Measurements from ENCODE around the gene SPTSSA.
"Not testable (repeated sequence)": the region's sequence is repeated elsewhere in the genome, so short reads cannot be mapped to it uniquely, and the experiment has no call there.

Gene SPTSSA

GRCh38 chr14:34462132-34462893, at the start of gene SPTSSA:
Gene SPTSSA (minus strand): TSS chr14:34462240. CDS start chr14:34462207, 33 bp downstream.
- peak; percentile 61 for DNase-seq (ENCODE audit: extremely low read depth, low read depth)
- TF ChIP-seq, protein P1, sequence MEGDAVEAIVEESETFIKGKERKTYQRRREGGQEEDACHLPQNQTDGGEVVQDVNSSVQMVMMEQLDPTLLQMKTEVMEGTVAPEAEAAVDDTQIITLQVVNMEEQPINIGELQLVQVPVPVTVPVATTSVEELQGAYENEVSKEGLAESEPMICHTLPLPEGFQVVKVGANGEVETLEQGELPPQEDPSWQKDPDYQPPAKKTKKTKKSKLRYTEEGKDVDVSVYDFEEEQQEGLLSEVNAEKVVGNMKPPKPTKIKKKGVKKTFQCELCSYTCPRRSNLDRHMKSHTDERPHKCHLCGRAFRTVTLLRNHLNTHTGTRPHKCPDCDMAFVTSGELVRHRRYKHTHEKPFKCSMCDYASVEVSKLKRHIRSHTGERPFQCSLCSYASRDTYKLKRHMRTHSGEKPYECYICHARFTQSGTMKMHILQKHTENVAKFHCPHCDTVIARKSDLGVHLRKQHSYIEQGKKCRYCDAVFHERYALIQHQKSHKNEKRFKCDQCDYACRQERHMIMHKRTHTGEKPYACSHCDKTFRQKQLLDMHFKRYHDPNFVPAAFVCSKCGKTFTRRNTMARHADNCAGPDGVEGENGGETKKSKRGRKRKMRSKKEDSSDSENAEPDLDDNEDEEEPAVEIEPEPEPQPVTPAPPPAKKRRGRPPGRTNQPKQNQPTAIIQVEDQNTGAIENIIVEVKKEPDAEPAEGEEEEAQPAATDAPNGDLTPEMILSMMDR (IDR thresholded peaks at IDR 0.05; ENCODE audit: low read depth, low read length) = no peak

DNA sequence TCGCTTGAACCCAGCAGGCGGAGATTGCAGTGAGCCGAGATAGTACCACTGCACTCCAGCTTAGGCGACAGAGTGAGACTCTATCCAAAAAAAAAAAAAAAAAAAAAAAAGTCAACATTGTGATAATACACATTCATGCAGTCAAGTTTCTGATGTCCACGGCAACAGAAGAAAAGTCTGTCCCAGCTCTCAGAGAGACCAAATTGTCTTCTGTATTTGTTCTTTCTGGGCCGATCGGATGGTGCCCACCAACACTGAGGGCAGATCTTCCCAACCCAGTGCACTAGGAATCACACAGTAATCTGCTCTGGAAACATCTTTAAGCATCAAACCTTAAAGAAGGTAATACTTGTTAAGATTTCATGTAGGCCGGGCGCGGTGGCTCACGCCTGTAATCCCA, 45.8 kb upstream of the SPTSSA start:
- TF ChIP-seq, protein P1 (IDR thresholded peaks at IDR 0.05; ENCODE audit: low read depth, low read length) = no peak

DNA sequence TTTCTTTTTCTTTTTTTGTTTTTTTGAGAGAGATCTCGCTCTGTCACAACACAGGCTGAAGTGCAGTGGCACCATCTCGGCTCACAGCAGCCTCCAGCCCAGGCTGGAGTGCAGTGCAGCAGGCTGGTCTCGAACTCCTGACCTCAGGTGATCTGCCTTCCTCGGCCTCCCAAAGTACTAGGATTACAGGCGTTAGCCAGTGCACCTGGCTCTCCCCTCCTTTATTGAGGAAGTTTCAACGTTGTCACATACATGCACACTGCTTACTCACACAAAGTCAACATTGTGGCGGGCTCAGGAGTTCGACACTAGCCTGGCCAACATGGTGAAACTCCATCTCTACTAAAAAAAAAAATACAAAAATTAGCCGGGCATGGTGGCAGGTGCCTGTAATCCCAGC, 45.4 kb upstream of the SPTSSA start:
- DNase-seq (ENCODE audit: extremely low read depth, low read depth) = no peak
- TF ChIP-seq, protein P1 (IDR thresholded peaks at IDR 0.05; ENCODE audit: low read depth, low read length) = no peak

More for the DNA sequence above, 45.8 kb upstream of the SPTSSA start:
- no peak for DNase-seq (ENCODE audit: extremely low read depth, low read depth)

DNA sequence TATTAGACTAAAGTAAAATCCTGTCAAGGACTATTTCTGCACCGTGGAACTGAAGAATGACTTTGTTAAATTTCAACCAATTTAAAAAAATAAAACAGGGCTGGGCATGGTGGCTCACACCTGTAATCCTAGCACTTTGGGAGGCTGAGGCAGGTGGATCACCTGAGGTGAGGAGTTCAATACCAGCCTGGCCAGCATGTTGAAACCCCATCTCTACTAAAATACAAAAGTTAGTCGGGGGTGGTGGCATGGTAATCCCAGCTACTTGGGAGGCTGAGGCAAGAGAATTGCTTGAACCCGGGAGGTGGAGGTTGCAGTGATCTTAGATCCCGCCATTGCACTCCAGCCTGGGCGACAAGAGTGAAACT, 43.1 kb upstream of the SPTSSA start:
- not testable (repeated sequence) for DNase-seq (ENCODE audit: extremely low read depth, low read depth)

DNA sequence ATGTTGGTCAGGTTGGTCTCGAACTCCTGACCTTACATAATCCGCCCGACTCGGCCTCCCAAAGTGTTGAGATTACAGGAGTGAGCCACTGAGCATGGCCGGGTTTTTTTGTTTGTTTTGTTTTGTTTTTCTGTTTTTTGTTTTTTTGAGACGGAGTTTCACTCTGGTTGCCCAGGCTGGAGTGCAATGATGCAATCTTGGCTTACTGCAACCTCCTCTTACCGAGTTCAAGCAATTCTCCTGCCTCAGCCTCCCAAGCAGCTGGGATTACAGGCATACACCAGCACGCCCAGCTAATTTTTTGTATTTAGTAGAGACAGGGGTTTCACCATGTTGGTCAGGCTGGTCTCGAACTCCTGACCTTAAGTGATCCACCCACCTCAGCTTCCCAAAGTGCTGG, 42.0 kb upstream of the SPTSSA start:
- DNase-seq (ENCODE audit: extremely low read depth, low read depth) = not testable (repeated sequence)

- DNase-seq (ENCODE audit: extremely low read depth, low read depth) = no peak
- TF ChIP-seq, protein P1 (IDR thresholded peaks at IDR 0.05; ENCODE audit: low read depth, low read length) = no peak
Observed at GRCh38 chr14:34502545-34503225, 40.6 kb upstream of the SPTSSA start.

- TF ChIP-seq, protein P1 (IDR thresholded peaks at IDR 0.05; ENCODE audit: low read depth, low read length) = no peak
- no peak for DNase-seq (ENCODE audit: extremely low read depth, low read depth)
Observed at GRCh38 chr14:34502001-34502400, 40.0 kb upstream of the SPTSSA start.

- DNase-seq (ENCODE audit: extremely low read depth, low read depth) = no peak
Observed at GRCh38 chr14:34501004-34501580, 39.1 kb upstream of the SPTSSA start.

More at GRCh38 chr14:34501004-34501580, 39.1 kb upstream of the SPTSSA start:
- TF ChIP-seq, protein P1 (IDR thresholded peaks at IDR 0.05; ENCODE audit: low read depth, low read length) = no peak

Measured in AG09319 (cell line).